ENCODE measurements around the gene TRIM38.

TRIM38 gene

DNA sequence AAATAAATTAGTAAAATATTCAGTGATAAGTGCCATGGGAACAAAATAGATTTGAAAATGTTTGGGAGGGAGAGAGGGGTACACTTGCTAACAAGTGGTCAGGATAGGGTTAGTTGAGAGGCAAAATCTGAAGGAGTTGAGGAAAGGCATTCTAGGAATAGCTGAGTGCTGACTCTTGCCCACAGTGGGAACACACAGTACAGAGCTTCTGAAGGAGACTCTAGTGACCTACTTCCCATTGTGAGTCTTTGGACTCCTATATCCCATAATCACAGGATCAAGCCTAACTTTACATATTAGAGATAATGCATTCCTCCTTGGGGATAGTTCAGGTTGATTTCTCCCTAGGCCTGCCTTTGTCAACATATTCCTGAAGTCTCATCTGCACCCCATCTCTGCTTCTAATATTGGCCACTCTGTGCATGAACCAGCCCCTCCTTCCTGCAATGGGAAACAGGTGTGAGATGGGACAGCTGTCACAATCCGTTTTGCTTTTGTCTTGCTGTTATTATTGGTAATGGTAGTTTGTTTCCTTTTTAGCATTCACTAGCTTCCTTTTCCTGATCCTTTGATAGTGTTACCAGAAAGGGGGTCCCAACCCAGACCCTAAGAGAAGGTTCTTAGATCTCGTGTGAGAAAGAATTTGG, 2.6 kb upstream of the TRIM38 start:
- no peak for TF ChIP-seq TAF1 (IDR thresholded peaks at IDR 0.05; ENCODE audit: borderline replicate concordance, insufficient read depth, low read length)
- no peak for TF ChIP-seq POLR2AphosphoS5 (IDR thresholded peaks at IDR 0.05; ENCODE audit: low read depth, low read length)
- TF ChIP-seq SIN3A (IDR thresholded peaks at IDR 0.05; ENCODE audit: borderline replicate concordance, insufficient read depth, low read length) = no peak
- no peak for TF ChIP-seq FOXP2 (optimal IDR thresholded peaks at IDR 0.05; ENCODE audit: borderline replicate concordance, extremely low read depth, extremely low read length, insufficient read depth)
- no peak for TF ChIP-seq REST (IDR thresholded peaks at IDR 0.05; ENCODE audit: insufficient read depth in 1 of 2, low read depth in 2 of 2, low read length in 2 of 2)

- TF ChIP-seq REST (IDR thresholded peaks at IDR 0.05; ENCODE audit: insufficient read depth in 1 of 2, low read depth in 2 of 2, low read length in 2 of 2) (no peak), TAF1 (IDR thresholded peaks at IDR 0.05; ENCODE audit: borderline replicate concordance, insufficient read depth, low read length) (no peak), FOXP2 (optimal IDR thresholded peaks at IDR 0.05; ENCODE audit: borderline replicate concordance, extremely low read depth, extremely low read length, insufficient read depth) (no peak), SIN3A (IDR thresholded peaks at IDR 0.05; ENCODE audit: borderline replicate concordance, insufficient read depth, low read length) (no peak), POLR2AphosphoS5 (IDR thresholded peaks at IDR 0.05; ENCODE audit: low read depth, low read length) (no peak)
Measured at GRCh38 chr6:25960734-25961133, 1.9 kb upstream of the TRIM38 start.

DNA sequence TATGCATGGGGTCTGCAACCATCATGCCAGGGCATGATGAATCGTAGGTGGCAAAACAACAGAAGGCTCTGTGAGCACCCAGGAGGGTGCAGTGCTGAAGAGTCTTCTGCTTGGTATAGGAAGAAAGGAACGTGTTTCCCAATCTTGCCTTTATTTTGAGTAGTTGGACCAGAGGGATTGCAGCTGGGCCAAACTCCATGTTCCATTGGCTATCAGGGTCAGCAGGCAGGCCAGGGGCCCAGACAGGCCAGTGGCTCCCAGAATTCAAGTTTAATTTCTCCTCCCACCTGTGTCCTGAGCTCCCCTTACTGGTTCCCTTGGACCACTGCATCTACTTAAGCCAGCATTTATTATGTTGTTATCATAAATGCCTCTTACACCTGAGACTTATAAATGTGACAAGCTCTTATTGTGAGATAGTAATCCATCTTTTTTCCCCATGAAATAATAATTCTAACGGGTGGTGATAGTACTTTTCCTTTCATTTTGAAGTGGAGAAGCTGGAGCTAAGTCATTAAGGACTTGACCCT, 918 bp upstream of the TRIM38 start:
- no peak for TF ChIP-seq TAF1 (IDR thresholded peaks at IDR 0.05; ENCODE audit: borderline replicate concordance, insufficient read depth, low read length)
- TF ChIP-seq REST (IDR thresholded peaks at IDR 0.05; ENCODE audit: insufficient read depth in 1 of 2, low read depth in 2 of 2, low read length in 2 of 2) = no peak
- no peak for TF ChIP-seq FOXP2 (optimal IDR thresholded peaks at IDR 0.05; ENCODE audit: borderline replicate concordance, extremely low read depth, extremely low read length, insufficient read depth)
- TF ChIP-seq POLR2AphosphoS5 (IDR thresholded peaks at IDR 0.05; ENCODE audit: low read depth, low read length) = no peak
- TF ChIP-seq SIN3A (IDR thresholded peaks at IDR 0.05; ENCODE audit: borderline replicate concordance, insufficient read depth, low read length) = no peak

DNA sequence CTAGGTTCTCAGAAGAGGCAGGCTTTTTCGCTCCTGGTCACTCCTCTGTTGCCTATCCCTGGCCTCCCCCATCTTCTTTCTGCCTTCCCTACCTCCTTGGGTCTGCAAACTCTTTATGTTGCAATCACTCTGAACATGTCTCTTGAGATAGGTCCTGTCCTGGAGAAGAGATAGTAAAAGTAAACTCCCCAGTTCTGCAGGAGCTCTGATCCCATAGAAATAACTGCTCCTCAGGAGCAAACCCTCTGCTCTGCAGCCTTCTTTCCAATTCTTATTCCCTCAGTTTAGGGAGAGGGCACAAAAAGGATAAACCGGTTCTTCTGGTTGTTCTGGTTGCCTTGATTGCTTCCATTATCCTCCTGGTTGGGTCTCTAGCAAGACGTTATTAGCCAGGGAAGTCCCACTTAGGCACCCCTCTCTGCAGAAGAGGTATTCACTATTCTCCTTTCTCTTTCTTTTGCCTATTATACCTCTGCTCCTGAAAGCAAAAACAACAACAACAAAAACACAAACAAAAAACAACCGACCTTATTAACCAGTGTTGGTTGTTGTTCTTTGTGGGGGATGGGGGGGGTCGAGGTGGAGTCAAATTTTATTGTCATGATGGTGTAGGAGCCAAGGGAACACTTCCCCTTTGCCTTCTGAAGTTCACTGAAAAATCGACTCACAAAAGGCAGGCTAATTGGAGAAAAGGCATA, 973 bp downstream of the TRIM38 start:
- no peak for TF ChIP-seq SIN3A (IDR thresholded peaks at IDR 0.05; ENCODE audit: borderline replicate concordance, insufficient read depth, low read length)
- no peak for TF ChIP-seq TAF1 (IDR thresholded peaks at IDR 0.05; ENCODE audit: borderline replicate concordance, insufficient read depth, low read length)
- no peak for TF ChIP-seq FOXP2 (optimal IDR thresholded peaks at IDR 0.05; ENCODE audit: borderline replicate concordance, extremely low read depth, extremely low read length, insufficient read depth)
- no peak for TF ChIP-seq REST (IDR thresholded peaks at IDR 0.05; ENCODE audit: insufficient read depth in 1 of 2, low read depth in 2 of 2, low read length in 2 of 2)
- TF ChIP-seq POLR2AphosphoS5 (IDR thresholded peaks at IDR 0.05; ENCODE audit: low read depth, low read length) = no peak

Measured in PFSK-1 (cell line).